ENCODE data around the gene CIB1. TPM values are rescaled to one million over a fixed set of nuclear protein-coding genes. Genes with fewer than 3 reads are reported as not detected.
"Not testable (repeated sequence)": the region's sequence is repeated elsewhere in the genome, so short reads cannot be mapped to it uniquely, and the experiment has no call there.

Gene CIB1
- 10 to 100 TPM; 43.4 to 83.0 (median 51.0) TPM for total RNA-seq
- long read RNA-seq, transcript CIB1-201 (7 exons, 1,247 nt): major isoform, 41 of 46 reads
- long read RNA-seq, partial matches to known transcripts: 1 of 46 reads
- long read RNA-seq, other reads (novel, unspliced or antisense): 4 of 46 reads

- WGBS (ENCODE audit: insufficient coverage, low coverage, low lambda C conversion rate, missing lambda C conversion rate): no CpG with 5 or more reads among the region's 63 CpGs
- H3K36me3 ChIP-seq: peaks cover 3 to 30% (median 11%) of the 10 kb centered on the region in 4 donors
- intact Hi-C loops (cut with DNase I): no loop called here
- no peaks in the 10 kb centered on the region for H3K9me3 ChIP-seq
- TF ChIP-seq POLR2A (IDR thresholded peaks at IDR 0.05): peak; percentile 71
- TF ChIP-seq, protein P1, sequence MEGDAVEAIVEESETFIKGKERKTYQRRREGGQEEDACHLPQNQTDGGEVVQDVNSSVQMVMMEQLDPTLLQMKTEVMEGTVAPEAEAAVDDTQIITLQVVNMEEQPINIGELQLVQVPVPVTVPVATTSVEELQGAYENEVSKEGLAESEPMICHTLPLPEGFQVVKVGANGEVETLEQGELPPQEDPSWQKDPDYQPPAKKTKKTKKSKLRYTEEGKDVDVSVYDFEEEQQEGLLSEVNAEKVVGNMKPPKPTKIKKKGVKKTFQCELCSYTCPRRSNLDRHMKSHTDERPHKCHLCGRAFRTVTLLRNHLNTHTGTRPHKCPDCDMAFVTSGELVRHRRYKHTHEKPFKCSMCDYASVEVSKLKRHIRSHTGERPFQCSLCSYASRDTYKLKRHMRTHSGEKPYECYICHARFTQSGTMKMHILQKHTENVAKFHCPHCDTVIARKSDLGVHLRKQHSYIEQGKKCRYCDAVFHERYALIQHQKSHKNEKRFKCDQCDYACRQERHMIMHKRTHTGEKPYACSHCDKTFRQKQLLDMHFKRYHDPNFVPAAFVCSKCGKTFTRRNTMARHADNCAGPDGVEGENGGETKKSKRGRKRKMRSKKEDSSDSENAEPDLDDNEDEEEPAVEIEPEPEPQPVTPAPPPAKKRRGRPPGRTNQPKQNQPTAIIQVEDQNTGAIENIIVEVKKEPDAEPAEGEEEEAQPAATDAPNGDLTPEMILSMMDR (IDR thresholded peaks at IDR 0.05): peak in 1 of 4 donors; percentile 62
- H3K4me3 ChIP-seq: peak within 1 kb of the TSS; percentile 89 to 97 (median 92)
- peak; percentile 99 for DNase-seq
- peak; percentile 80 to 94 (median 86) for ATAC-seq
- peaks cover 0 to 47% (median 18%) of the 10 kb centered on the region in 4 donors for H3K4me1 ChIP-seq
- H3K27ac ChIP-seq: peak within 1 kb of the TSS; percentile 89 to 97 (median 90)
- H3K27me3 ChIP-seq: no peaks in the 10 kb centered on the region
Measured at GRCh38 chr15:90233387-90234095, at the start of gene CIB1. TSS of gene CIB1 (minus strand) at chr15:90233941. CDS start at chr15:90233885, 56 bp downstream.

DNA sequence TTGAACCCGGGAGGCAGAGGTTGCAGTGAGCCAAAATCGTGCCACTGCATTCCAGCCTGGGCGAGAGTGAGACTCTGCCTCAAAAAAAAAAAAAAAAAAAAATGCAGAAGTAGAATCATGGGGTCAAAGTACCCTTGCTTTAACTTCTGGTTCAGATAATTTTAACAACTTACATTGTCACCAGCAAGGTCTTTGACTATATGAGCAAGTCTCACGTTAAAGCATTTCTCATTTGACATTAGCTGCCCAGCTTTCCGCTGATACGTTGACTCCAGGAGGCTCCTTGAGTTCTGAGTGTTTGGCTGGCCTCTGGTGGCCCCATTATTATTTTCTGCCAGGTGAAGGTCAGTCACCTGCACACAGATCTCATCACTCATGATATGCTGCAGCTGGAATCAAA is 47.9 kb upstream of the CIB1 start:
- DNase-seq: peak in 1 of 3 donors; percentile 8
- H3K27ac ChIP-seq; H3K9me3 ChIP-seq; H3K4me1 ChIP-seq; H3K36me3 ChIP-seq; H3K27me3 ChIP-seq; intact Hi-C loops (cut with DNase I); H3K4me3 ChIP-seq: not testable (repeated sequence)
- peak in 1 of 4 donors; percentile 40 for ATAC-seq
- WGBS (ENCODE audit: insufficient coverage, low coverage, low lambda C conversion rate, missing lambda C conversion rate): 74% methylated on average over 5 of the region's 6 CpGs

GRCh38 chr15:90280743-90281142 is 47.0 kb upstream of the CIB1 start:
- H3K27me3 ChIP-seq; intact Hi-C loops (cut with DNase I); H3K4me1 ChIP-seq; H3K27ac ChIP-seq; H3K9me3 ChIP-seq; H3K36me3 ChIP-seq; ATAC-seq; H3K4me3 ChIP-seq: not testable (repeated sequence)
- DNase-seq: peak in 1 of 3 donors; percentile 18
- WGBS (ENCODE audit: insufficient coverage, low coverage, low lambda C conversion rate, missing lambda C conversion rate): 92% methylated on average over 4 of the region's 5 CpGs

- WGBS (ENCODE audit: insufficient coverage, low coverage, low lambda C conversion rate, missing lambda C conversion rate): 96% methylated on average over 4 of the region's 12 CpGs
- DNase-seq: peak in 1 of 3 donors; percentile 3
- H3K4me3 ChIP-seq; H3K9me3 ChIP-seq; H3K27ac ChIP-seq; H3K4me1 ChIP-seq; ATAC-seq; H3K27me3 ChIP-seq; H3K36me3 ChIP-seq; intact Hi-C loops (cut with DNase I): not testable (repeated sequence)
Measured at GRCh38 chr15:90278467-90278866, 44.7 kb upstream of the CIB1 start.

DNA sequence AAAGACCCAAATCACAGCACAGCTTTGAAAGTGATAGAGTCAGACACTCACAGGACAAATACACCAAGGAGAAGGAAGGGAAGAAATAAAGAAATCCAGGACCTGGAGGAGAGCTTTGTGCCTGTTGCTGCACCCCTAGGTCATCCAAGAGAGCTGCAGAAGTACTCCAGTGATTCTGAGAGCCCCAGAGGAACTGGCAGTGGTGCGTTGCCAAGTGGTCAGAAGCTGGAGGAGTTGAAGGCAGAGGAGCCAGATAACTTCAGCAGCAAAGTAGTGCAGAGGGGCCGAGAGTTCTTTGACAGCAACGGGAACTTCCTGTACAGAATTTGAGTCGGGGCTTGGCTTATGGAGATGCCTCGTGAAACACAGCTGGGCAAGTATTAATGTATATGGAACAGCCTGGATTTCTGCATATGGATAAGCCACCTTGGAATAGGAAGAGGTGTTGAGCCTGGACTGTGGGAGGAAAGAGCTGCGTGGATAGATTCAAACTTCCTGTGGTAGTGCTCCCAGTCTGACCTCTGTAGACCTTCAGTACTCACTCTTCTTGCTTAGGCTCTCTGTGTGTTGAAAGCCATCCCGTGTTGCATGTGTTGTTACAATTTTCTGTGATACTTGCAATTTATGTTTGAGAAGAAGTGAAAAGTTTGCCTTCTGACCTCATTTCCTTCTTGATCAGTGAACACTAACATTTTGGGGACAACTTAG is 37.9 kb upstream of the CIB1 start:
- Histone ChIP-seq H3K4me3 (no peak overlapping the region), H3K27ac (no peak overlapping the region), H3K9me3 (no peaks in the 10 kb centered on the region), H3K36me3 (peaks cover 0 to 43% (median 11%) of the 10 kb centered on the region in 4 donors), H3K27me3 (no peaks in the 10 kb centered on the region), H3K4me1 (peaks cover 0 to 19% (median 11%) of the 10 kb centered on the region in 4 donors)
- ATAC-seq: no peak
- WGBS (ENCODE audit: insufficient coverage, low coverage, low lambda C conversion rate, missing lambda C conversion rate): 77% methylated on average over 6 of the region's 7 CpGs
- no peak for DNase-seq
- TF ChIP-seq POLR2A (IDR thresholded peaks at IDR 0.05): no peak
- TF ChIP-seq, protein P1 (IDR thresholded peaks at IDR 0.05): no peak
- intact Hi-C loops (cut with DNase I): no loop called here

All from right lobe of liver (tissue), 6 donors.